CD4-positive, alpha-beta T cell (primary cell): ENCODE measurements around the gene UNC80. TPM values are rescaled to one million over a fixed set of nuclear protein-coding genes. Genes with fewer than 3 reads are reported as not detected.

ENCODE experiments used
- ATAC-seq: fragments of 200-7000 bp; cut with Tn5 transposase; one replicate; pipeline ENCODE4 v1.10.0; 2022; ENCODE audit warnings: mild to moderate bottlenecking; ENCODE audit not compliant: poor library complexity
- CTCF ChIA-PET: fragments of 350-600 bp; sonication (Branson Sonifier 250); formaldehyde crosslinking; loops from one replicate; lab custom pipeline; 2021; ENCODE audit warnings: antibody characterized with exemption, inconsistent platforms; lab: Charles Lee
- POLR2A ChIA-PET: fragments of 350-600 bp; sonication (Branson Sonifier 250); formaldehyde crosslinking; loops from one replicate; lab custom pipeline; 2021; ENCODE audit warnings: antibody characterized with exemption, inconsistent platforms; lab: Charles Lee
- DNase-seq, 14 experiments: peaks; one replicate each; pipeline ENCODE4 v3.0.0-alpha.2; 2013 to 2020; ENCODE audit warnings: mixed read lengths in 2 of 14
- H3K27ac ChIP-seq, 2 donors: one replicate each; pipeline versions ENCODE4 v1.5.1 to v1.7.0; 2013; ENCODE audit warnings: low read length in 2 of 2, low read depth in 1 of 2, mild to moderate bottlenecking in 1 of 2
- H3K27me3 ChIP-seq, 2 experiments: 1 replicate in 1 of 2; 2 replicates in 1 of 2; pipeline versions ENCODE4 v1.6.1 to v1.7.0; 2013; ENCODE audit warnings: low read length in 2 of 2, control low read depth in 1 of 2, mild to moderate bottlenecking in 1 of 2, moderate library complexity in 1 of 2; ENCODE audit not compliant: insufficient read depth in 2 of 2, control insufficient read depth in 1 of 2
- H3K36me3 ChIP-seq: one replicate; pipeline ENCODE4 v1.6.1; 2013; ENCODE audit warnings: low read length, control low read depth; ENCODE audit not compliant: insufficient read depth
- H3K4me1 ChIP-seq: one replicate; pipeline ENCODE4 v1.6.1; 2013; ENCODE audit warnings: low read length, control low read depth; ENCODE audit not compliant: insufficient read depth
- H3K4me3 ChIP-seq: one replicate; pipeline ENCODE4 v1.5.1; 2013; ENCODE audit warnings: mild to moderate bottlenecking, low read length, moderate library complexity
- H3K9me3 ChIP-seq, 2 experiments: 1 replicate in 1 of 2; 2 replicates in 1 of 2; pipeline versions ENCODE4 v1.6.1 to v1.7.0; 2013; ENCODE audit warnings: low read length in 2 of 2, mild to moderate bottlenecking in 2 of 2, control low read depth in 1 of 2, moderate library complexity in 1 of 2; ENCODE audit not compliant: control insufficient read depth in 1 of 2, insufficient read depth in 1 of 2
- H3K27ac Mint-ChIP-seq: one replicate; pipeline ENCODE4 v1.8.0; 2020; ENCODE audit warnings: mixed read lengths
- H3K27me3 Mint-ChIP-seq: one replicate; pipeline ENCODE4 v1.8.0; 2021; ENCODE audit warnings: mixed read lengths
- H3K36me3 Mint-ChIP-seq: one replicate; pipeline ENCODE4 v1.8.0; 2021; ENCODE audit warnings: low read depth, mixed read lengths
- H3K4me1 Mint-ChIP-seq: one replicate; pipeline ENCODE4 v1.8.0; 2021; ENCODE audit warnings: low read depth, mixed read lengths
- H3K4me3 Mint-ChIP-seq: one replicate; pipeline ENCODE4 v1.8.0; 2020; ENCODE audit warnings: mild to moderate bottlenecking, mixed read lengths
- H3K9me3 Mint-ChIP-seq: one replicate; pipeline ENCODE4 v1.8.0; 2020; ENCODE audit warnings: mixed read lengths
- intact Hi-C, 2 experiments: fragments of 100-400 bp; cut with DNase I in 1 of 2; cut with micrococcal nuclease in 1 of 2; formaldehyde crosslinking; loops; one replicate each; pipeline versions ENCODE4 v1.15.1 to v1.9.0; 2023 to 2025; cut with DNase I, micrococcal nuclease
- total RNA-seq, 174 experiments: library from RNA in 2 of 174; stranded (reverse) in 2 of 174; gene quantifications; one replicate each; pipeline ENCODE4 v1.2.3 and lab custom pipeline; 2021 to 2026
- TF ChIP-seq, protein P1 (sequence below): fragments of 200-600 bp; IDR thresholded peaks from one replicate; pipeline ENCODE4 v1.8.0; 2022; ENCODE audit warnings: antibody characterized with exemption, mild to moderate bottlenecking

Gene UNC80
- total RNA-seq, 2 experiments from 2014 or later, result not detected

DNA sequence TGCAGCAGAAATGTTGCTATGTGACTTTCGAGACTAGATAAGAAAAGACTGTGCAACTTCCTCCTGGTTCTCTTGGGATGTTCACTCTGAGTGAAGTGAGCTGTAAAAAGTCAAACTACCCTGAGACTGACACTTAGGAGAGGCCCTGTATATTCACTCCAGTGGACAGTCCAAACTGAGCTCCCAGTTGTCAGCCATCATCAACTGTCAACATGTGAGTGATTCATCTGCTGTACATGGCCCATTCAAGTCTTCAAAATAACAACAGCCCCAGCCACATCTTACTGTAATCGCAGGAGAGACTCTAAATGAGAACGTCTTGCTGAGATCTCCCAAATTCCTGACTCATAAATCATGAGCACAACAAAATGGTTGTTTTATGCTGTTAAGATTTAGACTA is 8.5 kb upstream of the UNC80 start:
- Histone ChIP-seq H3K4me1 (no peaks in the 10 kb centered on the region), H3K27me3 (no peaks in the 10 kb centered on the region), H3K4me3 (no peak overlapping the region), H3K27ac (no peak overlapping the region), H3K36me3 (no peaks in the 10 kb centered on the region), H3K9me3 (no peaks in the 10 kb centered on the region)
- Mint-ChIP-seq H3K27me3 (no peaks in the 10 kb centered on the region), H3K27ac (no peak overlapping the region), H3K4me1 (no peaks in the 10 kb centered on the region), H3K36me3 (no peaks in the 10 kb centered on the region), H3K4me3 (no peak overlapping the region), H3K9me3 (peaks cover 4% of the 10 kb centered on the region)
- POLR2A ChIA-PET, result no interaction called here
- DNase-seq, result no peak
- CTCF ChIA-PET, result no interaction called here
- ATAC-seq, result no peak
- intact Hi-C loops, result no loop called here
- TF ChIP-seq, protein P1, sequence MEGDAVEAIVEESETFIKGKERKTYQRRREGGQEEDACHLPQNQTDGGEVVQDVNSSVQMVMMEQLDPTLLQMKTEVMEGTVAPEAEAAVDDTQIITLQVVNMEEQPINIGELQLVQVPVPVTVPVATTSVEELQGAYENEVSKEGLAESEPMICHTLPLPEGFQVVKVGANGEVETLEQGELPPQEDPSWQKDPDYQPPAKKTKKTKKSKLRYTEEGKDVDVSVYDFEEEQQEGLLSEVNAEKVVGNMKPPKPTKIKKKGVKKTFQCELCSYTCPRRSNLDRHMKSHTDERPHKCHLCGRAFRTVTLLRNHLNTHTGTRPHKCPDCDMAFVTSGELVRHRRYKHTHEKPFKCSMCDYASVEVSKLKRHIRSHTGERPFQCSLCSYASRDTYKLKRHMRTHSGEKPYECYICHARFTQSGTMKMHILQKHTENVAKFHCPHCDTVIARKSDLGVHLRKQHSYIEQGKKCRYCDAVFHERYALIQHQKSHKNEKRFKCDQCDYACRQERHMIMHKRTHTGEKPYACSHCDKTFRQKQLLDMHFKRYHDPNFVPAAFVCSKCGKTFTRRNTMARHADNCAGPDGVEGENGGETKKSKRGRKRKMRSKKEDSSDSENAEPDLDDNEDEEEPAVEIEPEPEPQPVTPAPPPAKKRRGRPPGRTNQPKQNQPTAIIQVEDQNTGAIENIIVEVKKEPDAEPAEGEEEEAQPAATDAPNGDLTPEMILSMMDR, result no peak

DNA sequence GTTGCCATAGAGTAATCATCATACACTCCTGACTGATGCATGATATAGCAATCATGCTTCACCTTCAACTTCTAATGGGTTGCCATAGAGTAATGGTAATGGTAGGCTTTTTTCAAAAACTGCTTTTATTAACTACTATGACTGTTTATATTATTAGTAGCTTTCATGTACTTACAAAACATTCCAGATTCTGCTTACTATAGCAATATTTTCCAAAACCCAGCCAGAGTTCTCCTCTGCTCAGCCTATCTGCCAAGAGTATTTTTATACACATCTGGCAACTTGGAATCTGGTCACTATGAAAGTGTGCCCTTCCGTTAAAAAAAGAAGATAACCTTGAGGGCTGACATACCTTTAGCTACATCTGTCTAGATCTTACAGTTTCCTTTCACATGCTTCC is 5.0 kb upstream of the UNC80 start:
- DNase-seq (no peak), ATAC-seq (no peak)
- Histone ChIP-seq H3K9me3 (no peaks in the 10 kb centered on the region), H3K27ac (no peak overlapping the region), H3K36me3 (no peaks in the 10 kb centered on the region), H3K27me3 (peaks cover 8 to 20% of the 10 kb centered on the region in 2 experiments), H3K4me1 (peaks cover 2% of the 10 kb centered on the region), H3K4me3 (no peak overlapping the region)
- CTCF ChIA-PET, result no interaction called here
- Mint-ChIP-seq H3K27me3 (peaks cover 23% of the 10 kb centered on the region), H3K4me3 (no peak overlapping the region), H3K9me3 (peaks cover 3% of the 10 kb centered on the region), H3K27ac (no peak overlapping the region), H3K36me3 (no peaks in the 10 kb centered on the region), H3K4me1 (no peaks in the 10 kb centered on the region)
- intact Hi-C loops, result no loop called here
- POLR2A ChIA-PET, result no interaction called here
- TF ChIP-seq, protein P1, result no peak

DNA sequence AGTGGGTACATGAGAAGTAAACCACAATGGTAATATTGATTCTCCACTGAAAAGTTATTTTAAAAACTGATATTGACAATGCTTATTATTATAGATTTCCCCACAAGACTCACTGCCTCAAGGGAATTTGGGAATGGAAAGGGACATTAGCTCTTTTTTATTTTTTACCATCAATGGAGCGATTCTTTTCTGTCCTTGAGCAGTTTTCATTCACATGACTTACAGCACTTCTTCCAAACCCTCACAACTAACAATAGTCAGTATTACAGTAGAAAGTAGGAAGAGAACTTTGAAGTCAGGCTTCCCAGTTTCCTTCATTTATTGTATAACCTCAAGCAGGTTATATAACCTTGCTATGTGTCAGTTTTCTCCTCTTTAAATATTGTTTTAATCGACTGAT is 4.3 kb upstream of the UNC80 start:
- no peaks in the 10 kb centered on the region for H3K4me1 Mint-ChIP-seq
- intact Hi-C loops, result no loop called here
- POLR2A ChIA-PET, result no interaction called here
- Histone ChIP-seq H3K4me1 (peaks cover 2% of the 10 kb centered on the region), H3K36me3 (no peaks in the 10 kb centered on the region), H3K4me3 (no peak overlapping the region), H3K9me3 (peaks cover 0 to 4% of the 10 kb centered on the region in 2 experiments), H3K27me3 (peaks cover 12 to 22% of the 10 kb centered on the region in 2 experiments), H3K27ac (no peak overlapping the region)
- ATAC-seq (no peak), DNase-seq (no peak)
- TF ChIP-seq, protein P1, result no peak
- H3K36me3 Mint-ChIP-seq, result no peaks in the 10 kb centered on the region
- no peak overlapping the region for H3K4me3 Mint-ChIP-seq
- H3K27ac Mint-ChIP-seq, result no peak overlapping the region
- CTCF ChIA-PET, result no interaction called here
- H3K9me3 Mint-ChIP-seq, result peaks cover 3% of the 10 kb centered on the region
- H3K27me3 Mint-ChIP-seq, result peaks cover 24% of the 10 kb centered on the region
